Adrenal gland (tissue), 5 donors: ENCODE results near the gene NUP153.

ENCODE experiments used
- CTCF ChIP-seq, 6 experiments: fragments of 450-650 bp in 4 of 6; fragments of 200-600 bp in 2 of 6; sonication (generic) in 1 of 6; IDR thresholded peaks; 1 replicate in 5 of 6; 2 replicates in 1 of 6; pipeline versions ENCODE4 v1.5.1 to v1.8.0; 2016 to 2021; ENCODE audit warnings: antibody characterized with exemption in 6 of 6, mild to moderate bottlenecking in 2 of 6, moderate library complexity in 1 of 6
- POLR2A ChIP-seq, 2 donors: fragments of 450-650 bp; IDR thresholded peaks; one replicate each; pipeline ENCODE4 v1.6.1; 2017; ENCODE audit warnings: antibody characterized with exemption in 2 of 2, mild to moderate bottlenecking in 2 of 2, moderate library complexity in 1 of 2
- donor health status: DM: no; HTN: no; CAD: no.

GRCh38 chr6:17596085-17596484 is 110.6 kb downstream of the NUP153 start:
- TF ChIP-seq CTCF (IDR thresholded peaks at IDR 0.05) (no peak), POLR2A (IDR thresholded peaks at IDR 0.05) (no peak)
